HTR-8/SVneo (cell line): ENCODE results near the gene MAST4.

Experiments used
- DNase-seq: peaks from one replicate; pipeline ENCODE4 v3.0.0; 2011; ENCODE audit warnings: low spot score, mixed read lengths; ENCODE audit not compliant: insufficient read length
- FAIRE-seq: peaks from 2 replicates; lab custom pipeline; 2011; peaks lifted over from hg19 to GRCh38; lab: Jason Lieb, UNC

Gene MAST4

GRCh38 chr5:67182301-67182790 lies 586.2 kb downstream of the MAST4 start:
- DNase-seq (peak; percentile 44), FAIRE-seq (no peak)

GRCh38 chr5:67183859-67184258 lies 587.7 kb downstream of the MAST4 start:
- FAIRE-seq = no peak
- no peak for DNase-seq

GRCh38 chr5:67187006-67187715 lies 591.0 kb downstream of the MAST4 start:
- DNase-seq (no peak), FAIRE-seq (no peak)

GRCh38 chr5:67188274-67189078 lies 592.3 kb downstream of the MAST4 start:
- no peak for FAIRE-seq
- DNase-seq = no peak

GRCh38 chr5:67189079-67189354 lies 592.8 kb downstream of the MAST4 start:
- no peak for DNase-seq
- no peak for FAIRE-seq

GRCh38 chr5:67189931-67190330 lies 593.7 kb downstream of the MAST4 start:
- FAIRE-seq (no peak), DNase-seq (no peak)

- no peak for FAIRE-seq
- DNase-seq = no peak
Measured at GRCh38 chr5:67190410-67190809, 594.2 kb downstream of the MAST4 start.

- DNase-seq = no peak
- no peak for FAIRE-seq
Measured at GRCh38 chr5:67190861-67191260, 594.7 kb downstream of the MAST4 start.

- no peak for FAIRE-seq
- no peak for DNase-seq
Measured at GRCh38 chr5:67192719-67193438, 596.7 kb downstream of the MAST4 start.

GRCh38 chr5:67193439-67193807 lies 597.2 kb downstream of the MAST4 start:
- FAIRE-seq (no peak), DNase-seq (no peak)

GRCh38 chr5:67194166-67194565 lies 598.0 kb downstream of the MAST4 start:
- FAIRE-seq (no peak), DNase-seq (no peak)

GRCh38 chr5:67195406-67196275 lies 599.4 kb downstream of the MAST4 start:
- no peak for FAIRE-seq
- DNase-seq = no peak

- DNase-seq (no peak), FAIRE-seq (no peak)
Measured at GRCh38 chr5:67196537-67197059, 600.4 kb downstream of the MAST4 start, which contains the start of gene CD180. Gene CD180 (minus strand): TSS chr5:67196799. CDS start chr5:67196641, 158 bp downstream.

GRCh38 chr5:67197536-67197935 lies 601.3 kb downstream of the MAST4 start:
- DNase-seq (no peak), FAIRE-seq (no peak)

- FAIRE-seq = no peak
- DNase-seq = no peak
Measured at GRCh38 chr5:67198917-67199316, 602.7 kb downstream of the MAST4 start.

GRCh38 chr5:67199859-67200258 lies 603.7 kb downstream of the MAST4 start:
- no peak for FAIRE-seq
- DNase-seq = no peak

- FAIRE-seq = no peak
- no peak for DNase-seq
Measured at GRCh38 chr5:67200809-67201562, 604.8 kb downstream of the MAST4 start.

GRCh38 chr5:67201897-67202549 lies 605.8 kb downstream of the MAST4 start:
- no peak for FAIRE-seq

GRCh38 chr5:67202828-67203227 lies 606.6 kb downstream of the MAST4 start:
- DNase-seq = no peak
- no peak for FAIRE-seq

More at GRCh38 chr5:67201897-67202549, 605.8 kb downstream of the MAST4 start:
- no peak for DNase-seq
